ENCODE data around the gene PTGER3. TPM values are rescaled to one million over a fixed set of nuclear protein-coding genes. Genes with fewer than 3 reads are reported as not detected.

Gene PTGER3
- total and polyA plus RNA-seq, 10 of the 15 experiments (the other 5 are each of a cell fraction or from before 2014, with no cell fraction given), result under 0.01 to 0.04 (median 0.02) TPM; not detected in 7

GRCh38 chr1:71026093-71026492 is 21.5 kb downstream of the PTGER3 start:
- no TSS peak for BruUV-seq (replicated peaks)
- SMC1A ChIA-PET (ENCODE audit: uncharacterized antibody, unreplicated experiment), result no interaction called here
- CTCF ChIA-PET, result no interaction called here
- in situ Hi-C loops (cut with MboI) (no loop called here), intact Hi-C loops (cut with micrococcal nuclease; ENCODE audit: unreplicated experiment) (no loop called here)
- Histone ChIP-seq H3K4me3 (no peak overlapping the region), H3K27me3 (replicated peaks in 1 of 2; ENCODE audit: control insufficient read depth in 2 of 2, insufficient read depth in 2 of 2, low read length in 1 of 2) (no peaks in the 10 kb centered on the region; a peak in 1 of 4 replicates), H3K79me2 (ENCODE audit: control insufficient read depth, insufficient read depth, low read length) (no peaks in the 10 kb centered on the region), H3K9ac (ENCODE audit: control insufficient read depth, insufficient read depth, low read length) (no peak overlapping the region), H3K4me2 (ENCODE audit: control insufficient read depth, insufficient read depth) (no peak overlapping the region), H3K27ac (ENCODE audit: control insufficient read depth, insufficient read depth) (no peak overlapping the region), H4K20me1 (ENCODE audit: control insufficient read depth, insufficient read depth) (no peaks in the 10 kb centered on the region), H3K9me3 (replicated peaks; ENCODE audit: control insufficient read depth, insufficient read depth, low read length) (no peaks in the 10 kb centered on the region), H3K36me3 (ENCODE audit: control insufficient read depth in 2 of 2, insufficient read depth in 2 of 2, low read length in 1 of 2) (no peaks in the 10 kb centered on the region), H2AFZ (ENCODE audit: control insufficient read depth, low read depth, low read length) (no peak overlapping the region), H3K4me1 (ENCODE audit: control insufficient read depth, insufficient read depth, low read length) (no peaks in the 10 kb centered on the region)
- RAD21 ChIA-PET (ENCODE audit: unreplicated experiment), result no interaction called here
- DNase-seq (ENCODE audit: low read depth, low spot score) (no peak), ATAC-seq (no peak), FAIRE-seq (no peak)
- POLR2A ChIA-PET, result no interaction called here
- WGBS (ENCODE audit: insufficient coverage, insufficient replicate concordance, low lambda C conversion rate, missing lambda C conversion rate), result 36% methylated on average over 4 of the region's 4 CpGs
- TF ChIP-seq ZNF274 (IDR thresholded peaks at IDR 0.05; ENCODE audit: insufficient read depth, insufficient read length), result no peak
- TF ChIP-seq GATAD2B (conservative IDR thresholded peaks at IDR 0.05; ENCODE audit: low read depth), result no peak
- TF ChIP-seq RFX5 (IDR thresholded peaks at IDR 0.05; ENCODE audit: low read depth, low read length), result no peak
- no peak for TF ChIP-seq SIN3A (IDR thresholded peaks at IDR 0.05; ENCODE audit: low read depth, low read length)
- TF ChIP-seq SUPT20H (IDR thresholded peaks at IDR 0.05; ENCODE audit: borderline replicate concordance, control insufficient read depth, low read depth, low read length), result no peak
- no peak for TF ChIP-seq JUND (IDR thresholded peaks at IDR 0.05; ENCODE audit: low read depth, low read length)
- TF ChIP-seq ZNF592 (IDR thresholded peaks at IDR 0.05), result no peak
- no peak for TF ChIP-seq POU2F2 (IDR thresholded peaks at IDR 0.05; ENCODE audit: borderline replicate concordance, low read depth, low read length)
- no peak for TF ChIP-seq PAX8 (IDR thresholded peaks at IDR 0.05)
- no peak for TF ChIP-seq PML (IDR thresholded peaks at IDR 0.05; ENCODE audit: low read length)
- TF ChIP-seq BCL11A (IDR thresholded peaks at IDR 0.05; ENCODE audit: low read depth, low read length), result no peak
- no peak for TF ChIP-seq IRF3 (IDR thresholded peaks at IDR 0.05)
- TF ChIP-seq NR2C2 (IDR thresholded peaks at IDR 0.05; ENCODE audit: borderline replicate concordance, control insufficient read depth, insufficient read length, low read depth), result no peak
- no peak for TF ChIP-seq BCLAF1 (IDR thresholded peaks at IDR 0.05)
- no peak for TF ChIP-seq HSF1 (IDR thresholded peaks at IDR 0.05; ENCODE audit: low read depth, low read length)

All from GM12878 (cell line).